ENCODE measurements around the gene MRPL37. TPM values are rescaled to one million over a fixed set of nuclear protein-coding genes. Genes with fewer than 3 reads are reported as not detected.

The MRPL37 gene
- total and polyA plus RNA-seq, 2 of the 8 experiments (the other 6 are each of a cell fraction or from before 2014, with no cell fraction given) = 45.5 to 126 TPM

DNA sequence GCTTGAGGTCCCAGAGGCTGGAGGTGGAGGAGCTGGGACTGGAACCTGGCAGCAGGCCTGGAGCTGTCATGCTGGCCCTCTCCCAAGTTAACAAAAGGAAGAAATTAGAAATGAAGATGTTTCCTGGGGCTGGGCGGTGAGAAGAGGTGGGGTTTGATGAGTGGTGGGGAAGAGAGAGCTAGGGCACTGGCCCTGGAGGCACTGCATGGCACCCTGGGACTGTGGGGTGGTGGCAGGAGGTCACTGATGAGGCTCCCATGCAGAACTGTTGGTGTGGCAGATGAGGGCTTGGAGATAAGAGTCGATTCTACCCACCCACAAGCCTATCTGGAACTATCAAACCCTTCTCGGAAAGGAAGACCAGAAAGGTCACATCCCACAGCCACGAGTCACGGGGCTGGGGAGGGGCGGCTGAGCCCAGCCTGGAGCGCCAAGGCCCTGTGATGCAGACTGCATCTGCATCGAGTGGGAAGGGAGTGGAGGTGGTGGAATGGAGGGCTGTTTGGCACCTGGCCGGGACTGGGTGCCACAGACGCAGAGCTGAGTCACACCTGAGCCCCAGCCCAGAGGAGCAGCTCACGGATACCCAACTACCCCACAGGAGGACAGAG is 29.4 kb downstream of the MRPL37 start:
- Histone ChIP-seq H2BK15ac (ENCODE audit: low read length) (no peak overlapping the region), H3K4me3 (ENCODE audit: extremely low read depth in 1 of 4, insufficient read depth in 2 of 4, low read depth in 3 of 4, low read length in 4 of 4) (no peak overlapping the region), H3K23ac (ENCODE audit: insufficient read length) (no peak overlapping the region), H3K79me1 (ENCODE audit: low read depth, low read length) (no peaks in the 10 kb centered on the region), H3K4me2 (ENCODE audit: insufficient read depth in 1 of 2, low read depth in 2 of 2, low read length in 2 of 2) (no peak overlapping the region), H3K14ac (ENCODE audit: insufficient read length) (no peak overlapping the region), H3K23me2 (ENCODE audit: low read depth, low read length) (no peaks in the 10 kb centered on the region), H3K9me3 (ENCODE audit: insufficient read depth in 2 of 2, low read depth in 1 of 2, low read length in 1 of 2) (no peaks in the 10 kb centered on the region; a peak in 1 of 4 replicates), H4K91ac (replicated peaks; ENCODE audit: insufficient read length, low read length) (no peak overlapping the region), H3K36me3 (ENCODE audit: control insufficient read depth in 2 of 4, insufficient read depth in 4 of 4, low read length in 3 of 4) (peaks cover 0 to 10% (median 2%) of the 10 kb centered on the region in 4 experiments; a peak in 2 of 8 replicates), H3K18ac (ENCODE audit: extremely low read depth, low read length) (no peak overlapping the region), H4K8ac (ENCODE audit: extremely low read depth, insufficient read depth, low read length) (no peak overlapping the region), H2BK120ac (replicated peaks; ENCODE audit: low read depth, low read length) (no peak overlapping the region), H4K20me1 (replicated peaks in 1 of 2; ENCODE audit: control insufficient read depth in 1 of 2, insufficient read depth in 2 of 2, low read length in 2 of 2) (peaks cover 0 to 7% of the 10 kb centered on the region in 2 experiments), H3K27ac (ENCODE audit: low read depth, low read length) (no peak overlapping the region), H2BK20ac (ENCODE audit: low read length) (no peak overlapping the region), H2BK5ac (ENCODE audit: low read depth, low read length) (peak overlapping the region; percentile 35; the same call in 1 of the 2 replicates), H3K27me3 (replicated peaks in 1 of 4; ENCODE audit: control insufficient read depth in 3 of 4, extremely low read depth in 1 of 4, insufficient read depth in 3 of 4, low read length in 3 of 4) (no peaks in the 10 kb centered on the region), H3K79me2 (ENCODE audit: control insufficient read depth in 1 of 2, insufficient read depth in 2 of 2, low read length in 2 of 2) (no peaks in the 10 kb centered on the region), H3K4ac (replicated peaks; ENCODE audit: insufficient read length, low read depth, low read length) (no peak overlapping the region), H3K4me1 (replicated peaks in 1 of 4; ENCODE audit: control insufficient read depth in 3 of 4, insufficient read depth in 4 of 4, low read length in 3 of 4) (peaks cover 0 to 6% (median 3%) of the 10 kb centered on the region in 4 experiments; a peak in 3 of 7 replicates), H4K5ac (ENCODE audit: insufficient read length, low read depth, low read length) (no peak overlapping the region), H3K56ac (replicated peaks; ENCODE audit: insufficient read length, low read depth, low read length) (no peak overlapping the region), H3K9ac (replicated peaks in 1 of 4; ENCODE audit: extremely low read depth in 1 of 4, low read depth in 3 of 4, low read length in 3 of 4) (no peak overlapping the region), H2AK5ac (ENCODE audit: low read depth, low read length) (no peak overlapping the region), H2AFZ (ENCODE audit: low read length) (no peak overlapping the region), H2BK12ac (ENCODE audit: low read depth, low read length) (no peak overlapping the region)
- no peak for DNase-seq (ENCODE audit: low read depth in 1 of 2, low spot score in 2 of 2)
- POLR2A ChIA-PET (ENCODE audit: partially characterized antibody) = interaction anchor here (0.9 to 5.3 kb wide), 3 partner anchors 7 to 82 kb away, joined by 3 to 20 read pairs (median 3); partner anchors contain the start of genes CYB5RL and MRPL37
- FAIRE-seq = no peak
- CTCF ChIA-PET (ENCODE audit: partially characterized antibody) = interaction anchor here (0.9 to 3.0 kb wide), 10 partner anchors 10 to 260 kb away, joined by 3 to 10 read pairs (median 4); no protein-coding TSS in a partner anchor
- WGBS, 2 experiments (ENCODE audit: extremely low coverage in 1 of 2, insufficient coverage in 1 of 2, insufficient read length in 1 of 2, insufficient replicate concordance in 2 of 2, low coverage in 1 of 2, low lambda C conversion rate in 2 of 2, missing lambda C conversion rate in 1 of 2) = 86% methylated on average over 11 of the region's 11 CpGs; no CpG with 5 or more reads in 1 of the 2 experiments
- TF ChIP-seq RBBP5 (IDR thresholded peaks at IDR 0.05; ENCODE audit: borderline replicate concordance, low read depth, low read length) (no peak), HDAC6 (IDR thresholded peaks at IDR 0.05; ENCODE audit: low read depth, low read length) (no peak), SAP30 (IDR thresholded peaks at IDR 0.05; ENCODE audit: insufficient read depth, insufficient replicate concordance, low read length) (no peak), POU5F1 (IDR thresholded peaks at IDR 0.05; ENCODE audit: low read depth, low read length) (no peak), TBP (IDR thresholded peaks at IDR 0.05; ENCODE audit: low read depth, low read length) (no peak), CBX8 (IDR thresholded peaks at IDR 0.05; ENCODE audit: borderline replicate concordance, low read depth, low read length) (no peak), PHF8 (conservative IDR thresholded peaks at IDR 0.05; ENCODE audit: low read depth, low read length) (no peak), CBX5 (IDR thresholded peaks at IDR 0.05; ENCODE audit: low read depth, low read length) (no peak)

Measured in H1 (cell line).